Measurements from ENCODE around the gene LBX1.

The LBX1 gene

GRCh38 chr10:101233443-101233842 lies 4.2 kb upstream of the LBX1 start:
- H3K9ac ChIP-seq (ENCODE audit: low read depth in 1 of 2, low read length in 2 of 2), result no peak overlapping the region
- peaks cover 0 to 6% of the 10 kb centered on the region in 2 donors for H3K4me1 ChIP-seq (ENCODE audit: control insufficient read depth in 1 of 2, insufficient read depth in 2 of 2, low read length in 2 of 2)
- H3K27ac ChIP-seq (ENCODE audit: low read depth, low read length), result no peak overlapping the region
- H3K27me3 ChIP-seq (ENCODE audit: control insufficient read depth in 1 of 2, insufficient read depth in 2 of 2, low read length in 2 of 2), result peaks cover 91 to 92% of the 10 kb centered on the region in 2 donors
- no peak overlapping the region for H3K4me3 ChIP-seq (ENCODE audit: low read depth in 1 of 2, low read length in 2 of 2)
- H3K9me3 ChIP-seq (ENCODE audit: control insufficient read depth in 1 of 2, low read length in 2 of 2), result no peaks in the 10 kb centered on the region
- H3K36me3 ChIP-seq (ENCODE audit: control insufficient read depth in 1 of 2, insufficient read depth in 2 of 2, low read length in 2 of 2), result no peaks in the 10 kb centered on the region

GRCh38 chr10:101231912-101232689 lies 2.8 kb upstream of the LBX1 start:
- Histone ChIP-seq H3K9ac (ENCODE audit: low read depth in 1 of 2, low read length in 2 of 2) (no peak overlapping the region), H3K27me3 (ENCODE audit: control insufficient read depth in 1 of 2, insufficient read depth in 2 of 2, low read length in 2 of 2) (peaks cover 91 to 92% of the 10 kb centered on the region in 2 donors)

GRCh38 chr10:101231092-101231491 lies 1.8 kb upstream of the LBX1 start:
- Histone ChIP-seq H3K27ac (ENCODE audit: low read depth, low read length) (no peak overlapping the region), H3K36me3 (ENCODE audit: control insufficient read depth in 1 of 2, insufficient read depth in 2 of 2, low read length in 2 of 2) (no peaks in the 10 kb centered on the region), H3K27me3 (ENCODE audit: control insufficient read depth in 1 of 2, insufficient read depth in 2 of 2, low read length in 2 of 2) (peaks cover 89 to 92% of the 10 kb centered on the region in 2 donors), H3K9ac (ENCODE audit: low read depth in 1 of 2, low read length in 2 of 2) (no peak overlapping the region), H3K4me1 (ENCODE audit: control insufficient read depth in 1 of 2, insufficient read depth in 2 of 2, low read length in 2 of 2) (peaks cover 0 to 12% of the 10 kb centered on the region in 2 donors), H3K9me3 (ENCODE audit: control insufficient read depth in 1 of 2, low read length in 2 of 2) (no peaks in the 10 kb centered on the region), H3K4me3 (ENCODE audit: low read depth in 1 of 2, low read length in 2 of 2) (no peak overlapping the region)

More at GRCh38 chr10:101231912-101232689, 2.8 kb upstream of the LBX1 start:
- Histone ChIP-seq H3K4me3 (ENCODE audit: low read depth in 1 of 2, low read length in 2 of 2) (no peak overlapping the region), H3K4me1 (ENCODE audit: control insufficient read depth in 1 of 2, insufficient read depth in 2 of 2, low read length in 2 of 2) (peaks cover 0 to 6% of the 10 kb centered on the region in 2 donors), H3K36me3 (ENCODE audit: control insufficient read depth in 1 of 2, insufficient read depth in 2 of 2, low read length in 2 of 2) (no peaks in the 10 kb centered on the region), H3K9me3 (ENCODE audit: control insufficient read depth in 1 of 2, low read length in 2 of 2) (no peaks in the 10 kb centered on the region), H3K27ac (ENCODE audit: low read depth, low read length) (no peak overlapping the region)

- H3K4me3 ChIP-seq (ENCODE audit: low read depth in 1 of 2, low read length in 2 of 2), result no peak overlapping the region
- no peaks in the 10 kb centered on the region for H3K36me3 ChIP-seq (ENCODE audit: control insufficient read depth in 1 of 2, insufficient read depth in 2 of 2, low read length in 2 of 2)
- H3K4me1 ChIP-seq (ENCODE audit: control insufficient read depth in 1 of 2, insufficient read depth in 2 of 2, low read length in 2 of 2), result peaks cover 0 to 18% of the 10 kb centered on the region in 2 donors
- H3K27me3 ChIP-seq (ENCODE audit: control insufficient read depth in 1 of 2, insufficient read depth in 2 of 2, low read length in 2 of 2), result peaks cover 89 to 92% of the 10 kb centered on the region in 2 donors
- H3K27ac ChIP-seq (ENCODE audit: low read depth, low read length), result no peak overlapping the region
- no peaks in the 10 kb centered on the region for H3K9me3 ChIP-seq (ENCODE audit: control insufficient read depth in 1 of 2, low read length in 2 of 2)
- H3K9ac ChIP-seq (ENCODE audit: low read depth in 1 of 2, low read length in 2 of 2), result no peak overlapping the region
Observed at GRCh38 chr10:101230183-101230917, 1.1 kb upstream of the LBX1 start.

- H3K9ac ChIP-seq (ENCODE audit: low read depth in 1 of 2, low read length in 2 of 2), result no peak overlapping the region
- no peak overlapping the region for H3K27ac ChIP-seq (ENCODE audit: low read depth, low read length)
- H3K9me3 ChIP-seq (ENCODE audit: control insufficient read depth in 1 of 2, low read length in 2 of 2), result no peaks in the 10 kb centered on the region
- no peaks in the 10 kb centered on the region for H3K36me3 ChIP-seq (ENCODE audit: control insufficient read depth in 1 of 2, insufficient read depth in 2 of 2, low read length in 2 of 2)
- peaks cover 0 to 23% of the 10 kb centered on the region in 2 donors for H3K4me1 ChIP-seq (ENCODE audit: control insufficient read depth in 1 of 2, insufficient read depth in 2 of 2, low read length in 2 of 2)
- H3K4me3 ChIP-seq (ENCODE audit: low read depth in 1 of 2, low read length in 2 of 2), result no peak overlapping the region
- peaks cover 87 to 97% of the 10 kb centered on the region in 2 donors for H3K27me3 ChIP-seq (ENCODE audit: control insufficient read depth in 1 of 2, insufficient read depth in 2 of 2, low read length in 2 of 2)
Observed at GRCh38 chr10:101228966-101229265, 347 bp downstream of the LBX1 start.

- Histone ChIP-seq H3K9me3 (ENCODE audit: control insufficient read depth in 1 of 2, low read length in 2 of 2) (no peaks in the 10 kb centered on the region), H3K4me3 (ENCODE audit: low read depth in 1 of 2, low read length in 2 of 2) (no peak overlapping the region), H3K27me3 (ENCODE audit: control insufficient read depth in 1 of 2, insufficient read depth in 2 of 2, low read length in 2 of 2) (peaks cover 88 to 97% of the 10 kb centered on the region in 2 donors)
Observed at GRCh38 chr10:101228153-101228965, 904 bp downstream of the LBX1 start.

GRCh38 chr10:101227429-101228152 lies 1.7 kb downstream of the LBX1 start:
- Histone ChIP-seq H3K27ac (ENCODE audit: low read depth, low read length) (no peak overlapping the region), H3K9me3 (ENCODE audit: control insufficient read depth in 1 of 2, low read length in 2 of 2) (no peaks in the 10 kb centered on the region), H3K27me3 (ENCODE audit: control insufficient read depth in 1 of 2, insufficient read depth in 2 of 2, low read length in 2 of 2) (peaks cover 88 to 97% of the 10 kb centered on the region in 2 donors), H3K36me3 (ENCODE audit: control insufficient read depth in 1 of 2, insufficient read depth in 2 of 2, low read length in 2 of 2) (no peaks in the 10 kb centered on the region), H3K4me1 (ENCODE audit: control insufficient read depth in 1 of 2, insufficient read depth in 2 of 2, low read length in 2 of 2) (peaks cover 5 to 28% of the 10 kb centered on the region in 2 donors), H3K4me3 (ENCODE audit: low read depth in 1 of 2, low read length in 2 of 2) (no peak overlapping the region), H3K9ac (ENCODE audit: low read depth in 1 of 2, low read length in 2 of 2) (no peak overlapping the region)

More at GRCh38 chr10:101228153-101228965, 904 bp downstream of the LBX1 start:
- H3K9ac ChIP-seq (ENCODE audit: low read depth in 1 of 2, low read length in 2 of 2), result no peak overlapping the region
- H3K36me3 ChIP-seq (ENCODE audit: control insufficient read depth in 1 of 2, insufficient read depth in 2 of 2, low read length in 2 of 2), result no peaks in the 10 kb centered on the region
- peaks cover 0 to 23% of the 10 kb centered on the region in 2 donors for H3K4me1 ChIP-seq (ENCODE audit: control insufficient read depth in 1 of 2, insufficient read depth in 2 of 2, low read length in 2 of 2)
- H3K27ac ChIP-seq (ENCODE audit: low read depth, low read length), result no peak overlapping the region

GRCh38 chr10:101226491-101227428 lies 2.5 kb downstream of the LBX1 start:
- peaks cover 5 to 28% of the 10 kb centered on the region in 2 donors for H3K4me1 ChIP-seq (ENCODE audit: control insufficient read depth in 1 of 2, insufficient read depth in 2 of 2, low read length in 2 of 2)
- peaks cover 88 to 97% of the 10 kb centered on the region in 2 donors for H3K27me3 ChIP-seq (ENCODE audit: control insufficient read depth in 1 of 2, insufficient read depth in 2 of 2, low read length in 2 of 2)
- H3K27ac ChIP-seq (ENCODE audit: low read depth, low read length), result no peak overlapping the region
- peak overlapping the region; percentile 11 to 40 for H3K4me3 ChIP-seq (ENCODE audit: low read depth in 1 of 2, low read length in 2 of 2)
- H3K9ac ChIP-seq (ENCODE audit: low read depth in 1 of 2, low read length in 2 of 2), result no peak overlapping the region
- H3K36me3 ChIP-seq (ENCODE audit: control insufficient read depth in 1 of 2, insufficient read depth in 2 of 2, low read length in 2 of 2), result no peaks in the 10 kb centered on the region
- H3K9me3 ChIP-seq (ENCODE audit: control insufficient read depth in 1 of 2, low read length in 2 of 2), result no peaks in the 10 kb centered on the region

Measured in duodenal mucosa (tissue), 2 donors.